Measurements from ENCODE around the gene APCDD1L.
A peak's percentile ranks its signal among the peaks of the same experiment; 100 is the strongest.

Gene APCDD1L

DNA sequence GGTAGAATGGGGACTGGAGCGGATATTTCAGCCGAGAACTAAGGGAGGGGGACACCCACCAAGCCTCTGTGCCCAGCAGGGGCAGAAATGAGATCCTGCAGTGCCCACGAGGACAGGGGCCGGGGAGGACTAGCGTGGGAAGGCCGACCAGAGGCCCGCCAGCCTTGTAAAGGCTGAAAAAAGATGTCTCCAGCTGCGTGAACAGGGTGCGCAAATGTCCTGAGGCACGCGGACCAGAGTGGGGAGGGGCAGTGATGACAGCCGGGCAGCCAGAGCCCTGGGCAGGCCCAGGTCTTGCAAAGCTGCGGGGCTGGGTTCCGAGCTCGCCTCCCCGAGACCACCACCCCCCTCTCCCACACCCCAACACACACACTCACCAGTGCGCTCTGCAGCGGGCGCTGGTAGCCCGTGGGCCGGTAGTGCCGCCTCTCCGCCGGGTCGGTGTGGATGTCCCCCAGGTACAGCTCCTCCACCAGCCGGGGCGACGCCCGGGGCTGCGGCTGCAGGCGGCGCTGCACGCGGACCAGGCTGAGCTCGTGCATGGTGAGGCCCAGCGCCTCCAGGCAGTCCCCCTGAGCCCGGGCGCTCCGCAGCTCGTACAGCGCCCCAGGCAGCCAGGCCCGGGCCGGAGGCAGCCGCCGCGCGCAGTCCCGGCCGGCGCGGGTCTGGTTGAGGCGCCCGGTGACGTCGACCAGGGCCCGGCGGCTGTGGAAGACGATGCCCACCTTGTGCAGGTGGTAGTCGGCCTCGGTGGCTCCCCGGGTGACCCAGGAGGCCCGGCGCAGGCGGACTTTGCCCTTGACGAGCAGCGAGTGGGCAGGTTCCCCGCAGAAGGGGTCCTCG is 48.2 kb downstream of the APCDD1L start:
- DNase-seq (ENCODE audit: low read depth in 3 of 3), result no peak

DNA sequence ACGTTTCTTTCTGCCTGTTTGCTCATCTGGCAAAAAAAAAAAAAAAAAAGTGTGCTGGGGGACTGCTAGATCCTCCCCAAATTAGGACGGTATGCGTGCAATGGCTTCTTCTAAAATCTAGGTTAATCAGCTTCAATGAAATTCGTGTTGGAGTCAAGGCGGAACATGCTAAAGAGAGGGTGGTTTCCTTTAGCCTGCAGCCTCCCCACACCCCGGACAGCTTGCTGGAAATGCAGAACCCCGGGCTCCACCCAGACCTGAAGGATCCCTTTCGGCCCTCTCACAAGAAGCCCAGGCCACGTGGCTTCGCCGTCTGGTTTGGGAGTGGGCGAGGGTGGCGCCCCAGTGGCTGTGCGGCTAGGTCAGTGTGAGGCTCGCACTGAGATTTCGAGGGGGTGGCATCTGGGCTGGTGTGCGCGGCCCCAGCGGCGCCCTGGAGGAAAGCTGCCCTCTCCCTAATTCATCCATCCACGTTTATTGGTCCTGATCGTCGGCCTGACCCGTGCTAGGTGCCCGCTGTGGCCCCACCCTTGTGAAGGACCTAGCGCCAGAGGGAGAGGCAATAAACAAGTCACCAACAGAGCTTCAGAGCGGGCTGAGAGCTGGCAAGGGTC is 49.0 kb downstream of the APCDD1L start:
- no peak for DNase-seq (ENCODE audit: low read depth in 3 of 3)

DNA sequence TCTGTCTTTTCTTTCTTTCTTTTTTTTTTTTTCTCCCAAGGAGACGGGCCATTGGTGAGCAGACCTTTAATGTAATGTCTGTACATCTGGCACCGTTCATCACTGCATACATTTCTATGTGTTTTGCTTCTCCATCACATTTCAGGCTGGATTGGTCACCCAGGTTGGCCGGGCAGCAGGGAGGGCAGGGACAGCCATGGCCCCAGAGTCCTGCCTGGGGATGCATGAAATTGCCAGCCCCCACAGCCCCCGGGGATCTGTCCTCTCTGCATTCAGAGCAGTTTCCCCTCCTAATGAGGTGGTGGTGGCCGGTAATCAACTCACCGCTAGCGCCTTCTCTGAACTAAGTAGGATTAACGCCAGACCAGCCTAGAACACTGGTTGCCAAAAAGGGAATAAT is 50.4 kb downstream of the APCDD1L start:
- DNase-seq (ENCODE audit: low read depth in 3 of 3), result no peak

DNA sequence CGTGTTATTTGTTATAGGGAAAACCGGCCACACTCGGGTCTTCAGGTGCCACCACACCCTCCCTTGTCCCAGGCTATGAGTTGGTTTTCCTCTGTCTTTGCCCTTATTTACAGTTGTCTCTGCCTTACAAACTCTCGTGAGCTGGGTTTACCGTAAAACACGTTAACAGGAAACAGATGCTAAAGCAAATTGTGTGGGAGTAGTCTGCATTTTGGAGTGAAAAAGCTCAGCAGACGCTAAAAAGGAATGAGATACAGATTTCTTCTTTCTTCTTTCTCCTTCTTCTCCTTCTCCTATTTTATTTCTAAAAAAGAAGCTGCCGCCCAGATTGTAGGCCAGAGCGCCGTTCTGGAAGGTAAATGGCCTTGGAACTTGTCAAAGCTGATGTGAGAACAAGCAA is 51.9 kb downstream of the APCDD1L start:
- no peak for DNase-seq (ENCODE audit: low read depth in 3 of 3)

DNA sequence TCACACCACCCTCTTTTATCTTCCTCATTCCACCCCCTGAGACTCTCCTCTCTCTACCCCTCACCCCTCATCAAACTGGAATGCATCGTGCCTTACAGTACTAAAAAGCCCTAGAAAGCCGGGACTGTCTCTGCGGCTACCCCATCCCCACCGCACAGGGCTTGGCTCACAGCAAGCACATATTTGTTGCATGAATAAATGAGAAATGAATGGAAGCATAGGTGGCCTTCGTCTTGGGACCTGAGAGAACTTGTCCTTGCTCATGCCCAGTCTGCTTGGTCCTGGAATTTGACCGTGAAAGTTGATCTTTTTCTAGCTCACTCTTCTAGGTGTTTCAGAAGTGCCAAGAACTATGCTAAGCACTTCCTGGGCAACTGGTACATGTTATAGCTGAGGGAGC is 53.3 kb downstream of the APCDD1L start:
- no peak for DNase-seq (ENCODE audit: low read depth in 3 of 3)

DNA sequence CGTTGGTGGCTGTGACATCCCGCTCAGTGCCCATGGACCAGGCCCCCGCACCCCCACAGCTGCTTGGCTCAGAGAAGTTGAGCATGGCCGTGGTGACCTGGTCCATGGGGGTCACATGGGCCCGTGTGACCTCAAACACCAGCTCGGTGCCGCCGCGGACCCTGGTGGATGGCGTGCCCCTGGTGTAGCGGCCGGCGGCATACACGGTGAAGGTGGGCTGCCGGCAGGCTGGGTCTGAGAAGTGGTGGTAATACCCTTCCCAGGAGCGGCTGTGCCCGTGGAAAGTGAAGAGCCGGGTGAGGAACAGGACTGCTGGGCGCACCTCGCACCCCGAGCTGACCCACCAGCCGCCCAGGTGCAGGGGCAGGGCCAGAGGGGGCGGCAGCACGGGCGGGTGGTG is 54.1 kb downstream of the APCDD1L start:
- no peak for DNase-seq (ENCODE audit: low read depth in 3 of 3)

DNA sequence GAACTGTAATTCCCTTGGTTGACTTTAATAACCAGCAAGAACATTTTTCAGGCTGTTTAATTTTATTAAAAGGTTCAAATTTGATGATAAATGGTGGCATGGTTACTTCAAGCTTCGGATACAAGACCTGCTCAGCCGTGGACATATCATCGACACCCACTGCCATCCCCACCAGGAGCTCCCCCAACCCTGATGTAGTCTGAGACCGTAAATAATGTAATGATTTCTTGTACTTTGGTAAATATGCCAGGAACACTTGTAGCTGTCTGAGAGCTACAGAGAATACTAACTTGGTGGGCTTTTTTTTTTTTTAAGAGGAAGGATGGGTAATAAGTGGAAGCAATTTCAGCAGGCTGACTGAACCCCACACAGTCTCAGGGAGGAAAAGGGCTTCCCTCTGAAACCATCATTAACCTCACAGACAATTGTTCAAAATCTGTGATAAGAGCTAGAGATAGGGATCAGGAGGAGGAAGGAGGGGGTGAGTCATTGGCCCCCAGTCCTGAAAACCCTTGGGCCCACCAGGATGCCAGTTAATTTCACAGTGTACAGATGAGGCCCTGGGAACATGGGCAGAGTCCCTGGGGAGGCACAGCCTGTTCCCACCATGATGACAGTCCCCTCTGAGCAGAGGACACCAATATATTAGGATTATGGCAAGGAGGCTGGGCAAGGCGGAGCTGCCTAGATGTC is 56.0 kb downstream of the APCDD1L start:
- DNase-seq (ENCODE audit: low read depth in 3 of 3), result no peak

DNA sequence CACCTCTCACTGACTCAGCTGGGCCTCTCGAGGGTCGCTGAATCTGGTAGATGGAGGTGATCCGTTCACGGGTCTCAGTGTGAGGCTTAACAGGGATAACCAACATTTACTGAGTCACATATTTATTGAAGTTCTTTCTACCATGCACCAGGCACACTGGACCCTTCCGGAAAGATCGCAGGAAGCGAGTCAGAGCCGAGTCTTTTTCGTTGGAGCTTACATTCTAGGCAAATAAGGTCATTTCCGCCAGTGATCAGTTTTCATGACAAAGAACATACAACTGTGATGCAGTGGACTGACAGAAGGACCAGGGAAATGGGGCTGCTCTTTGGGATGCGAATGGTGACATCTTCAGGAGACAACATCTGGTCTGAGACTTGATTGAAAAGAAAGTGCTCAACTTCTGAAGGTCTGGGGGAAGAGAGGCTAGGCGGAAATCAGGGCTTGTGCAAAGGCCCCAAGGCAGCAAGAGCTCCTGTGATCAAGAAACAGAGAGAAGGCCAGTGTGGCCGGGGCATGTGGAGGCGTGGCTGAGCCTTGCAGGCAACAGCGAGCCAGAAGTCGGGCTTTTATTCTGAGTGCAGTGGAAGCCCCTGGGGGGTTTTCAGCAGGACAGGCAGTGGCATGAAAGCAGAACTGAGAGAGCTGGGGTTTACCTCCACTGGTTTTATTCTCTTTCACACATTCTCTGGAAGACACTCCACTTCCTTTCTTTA is 56.7 kb downstream of the APCDD1L start:
- no peak for DNase-seq (ENCODE audit: low read depth in 3 of 3)

DNA sequence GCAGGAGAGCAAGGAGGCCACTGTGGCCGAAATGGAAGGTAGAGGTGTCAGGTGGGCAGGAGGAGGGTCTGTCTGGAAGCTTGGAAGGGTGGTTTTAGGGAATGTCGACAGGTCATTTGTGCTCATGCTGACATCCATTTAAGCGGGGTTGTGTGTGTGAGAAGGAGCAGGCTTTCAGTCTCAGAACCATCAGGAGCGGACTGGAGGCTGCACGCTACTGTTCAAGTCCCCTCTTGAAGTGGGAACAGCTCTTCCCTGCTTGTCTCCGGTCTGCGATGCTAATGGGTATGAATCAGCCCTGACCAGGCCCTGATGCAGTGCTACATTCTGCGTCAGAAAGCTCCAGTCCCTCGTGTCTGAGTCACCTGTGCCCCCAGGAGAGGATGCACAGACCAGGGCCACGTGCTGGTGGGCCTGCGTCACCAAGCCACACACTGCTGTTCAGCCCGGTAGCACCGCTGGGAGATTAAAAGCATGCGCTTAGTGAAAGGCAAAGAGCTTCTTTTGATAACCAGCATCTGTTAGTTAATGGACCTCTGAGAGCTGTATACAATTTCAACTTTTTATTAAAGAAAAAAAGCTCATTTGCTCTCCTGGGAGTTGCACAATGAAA is 58.0 kb downstream of the APCDD1L start:
- no peak for DNase-seq (ENCODE audit: low read depth in 3 of 3)

DNA sequence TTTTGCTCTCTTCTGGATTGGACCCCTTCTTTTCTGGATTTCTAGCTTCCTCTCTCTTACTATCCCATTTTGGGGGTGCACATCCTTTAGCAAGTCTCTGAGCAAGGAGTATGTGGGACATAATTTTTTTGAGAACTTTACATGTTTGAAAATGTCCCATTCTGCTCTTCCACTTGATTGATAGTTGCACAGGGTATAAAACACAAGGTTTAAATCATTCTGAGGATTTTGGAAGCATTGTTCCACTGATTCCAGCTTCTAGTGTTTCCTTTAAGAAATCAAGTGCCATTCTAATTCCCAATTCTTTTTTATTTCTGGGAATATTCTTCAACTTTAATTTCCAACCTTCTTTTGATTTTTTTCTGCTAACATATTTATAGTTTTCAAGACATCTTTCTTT is 60.7 kb downstream of the APCDD1L start:
- no peak for DNase-seq (ENCODE audit: low read depth in 3 of 3)

DNA sequence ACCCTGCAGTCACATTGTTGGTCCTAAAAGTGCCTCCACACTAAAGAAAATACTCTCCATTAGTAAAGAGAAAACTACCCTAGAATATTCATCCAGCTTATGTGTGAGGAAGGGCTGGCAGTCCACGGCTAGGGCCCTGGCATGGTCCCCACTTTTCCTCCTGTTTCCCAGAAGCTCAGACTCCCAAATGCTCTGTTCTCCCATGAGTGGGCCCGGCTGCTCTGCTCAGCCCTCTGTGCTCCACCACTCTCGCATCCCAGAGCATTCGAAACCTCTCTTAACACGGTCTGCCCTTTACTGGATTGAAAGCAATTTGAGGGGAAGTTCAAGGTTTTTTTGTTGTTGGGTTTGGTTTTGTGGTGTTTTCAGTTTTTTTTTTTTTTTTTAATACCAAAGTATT is 61.8 kb downstream of the APCDD1L start:
- no peak for DNase-seq (ENCODE audit: low read depth in 3 of 3)

DNA sequence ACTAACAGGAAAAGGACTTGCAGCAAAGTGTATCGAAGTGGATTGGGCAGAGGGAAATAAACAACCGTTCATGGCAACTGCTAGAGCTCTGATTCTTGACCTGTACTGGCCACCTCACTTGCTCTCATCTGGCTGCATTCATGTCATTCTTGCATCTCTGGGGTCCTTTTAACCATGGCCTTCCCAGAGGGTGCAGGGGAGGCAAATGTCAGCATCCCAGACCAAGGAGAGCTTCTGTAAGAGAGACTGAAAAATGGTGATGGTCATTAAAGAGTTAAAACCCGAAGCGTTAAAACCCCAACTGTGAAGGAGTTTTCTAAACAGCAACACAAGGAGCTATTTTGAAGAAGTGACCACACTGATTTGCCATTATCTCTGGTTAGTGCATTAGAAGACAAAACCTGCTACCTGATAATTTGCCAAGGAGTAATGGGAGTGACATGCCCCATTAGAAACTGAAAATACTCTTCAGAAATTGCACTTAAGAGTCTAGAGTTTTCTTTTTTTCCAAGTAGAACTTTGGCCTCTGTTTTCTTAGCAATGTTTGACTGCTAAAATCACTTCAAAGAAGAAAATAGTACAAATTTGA is 62.4 kb downstream of the APCDD1L start:
- no peak for DNase-seq (ENCODE audit: low read depth in 3 of 3)

DNA sequence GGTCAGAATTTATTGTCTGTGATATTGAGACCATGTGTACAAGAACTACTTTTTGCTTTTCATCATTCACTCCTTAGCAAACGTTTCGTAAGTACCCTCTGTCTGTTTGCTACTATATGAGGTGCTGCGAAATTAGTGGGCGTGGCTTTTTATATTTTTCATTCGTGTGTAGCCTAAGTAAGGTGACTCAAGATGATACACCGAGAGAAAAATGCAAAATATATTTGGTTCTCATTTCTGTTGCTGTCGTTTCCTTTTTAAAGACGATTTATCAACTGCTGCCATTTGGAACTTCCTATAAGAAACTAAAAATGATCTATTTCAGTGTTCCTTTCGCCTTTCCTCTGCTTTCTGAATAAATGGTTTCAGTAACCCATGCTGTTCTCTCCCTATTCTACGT is 64.9 kb downstream of the APCDD1L start:
- DNase-seq (ENCODE audit: low read depth in 3 of 3), result no peak

DNA sequence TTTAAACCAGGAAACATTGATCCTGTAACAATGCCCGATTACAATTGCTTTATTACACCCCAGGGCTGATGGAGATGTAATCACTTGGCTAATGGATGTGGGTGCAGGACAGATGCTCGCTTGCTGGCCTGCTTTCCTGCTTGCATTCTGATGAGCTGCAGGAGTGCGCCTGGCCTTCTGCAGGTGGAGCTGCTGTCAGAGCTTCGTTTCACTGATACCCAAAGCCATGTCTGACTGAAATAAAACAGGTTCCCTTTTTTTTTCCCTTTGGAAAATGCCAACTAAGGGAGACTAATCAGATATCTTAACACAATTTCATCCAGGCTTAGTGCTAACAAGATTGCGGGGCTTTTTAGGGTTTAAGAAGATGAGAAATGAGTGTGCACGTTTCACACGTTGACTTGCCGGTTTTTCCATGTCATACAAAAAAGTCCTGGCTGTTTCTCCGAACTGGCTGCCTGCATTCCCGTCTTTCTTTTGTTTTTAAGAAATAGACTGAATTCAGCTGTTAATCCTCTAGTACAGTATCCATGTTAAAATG is 65.4 kb downstream of the APCDD1L start:
- no peak for DNase-seq (ENCODE audit: low read depth in 3 of 3)

DNA sequence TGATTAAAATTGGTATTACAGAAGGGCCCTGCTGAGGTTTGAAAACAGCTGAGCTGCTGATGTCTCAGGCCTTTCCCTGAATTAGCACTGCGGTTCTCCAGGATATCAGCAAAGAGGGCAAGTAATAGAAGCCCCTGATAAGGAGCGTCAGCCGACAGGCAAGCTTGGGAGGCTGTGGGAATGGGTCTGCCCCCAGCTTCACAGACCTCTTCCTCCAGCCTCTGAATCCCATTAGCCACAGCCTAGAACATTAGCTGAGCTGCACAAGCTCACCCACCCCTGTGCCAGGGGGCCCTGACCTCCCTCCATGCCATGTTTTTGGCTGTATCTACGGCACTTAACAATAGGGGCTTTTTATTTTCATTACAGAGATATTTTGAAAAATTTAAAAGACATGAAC is 66.2 kb downstream of the APCDD1L start:
- DNase-seq (ENCODE audit: low read depth in 3 of 3), result no peak

DNA sequence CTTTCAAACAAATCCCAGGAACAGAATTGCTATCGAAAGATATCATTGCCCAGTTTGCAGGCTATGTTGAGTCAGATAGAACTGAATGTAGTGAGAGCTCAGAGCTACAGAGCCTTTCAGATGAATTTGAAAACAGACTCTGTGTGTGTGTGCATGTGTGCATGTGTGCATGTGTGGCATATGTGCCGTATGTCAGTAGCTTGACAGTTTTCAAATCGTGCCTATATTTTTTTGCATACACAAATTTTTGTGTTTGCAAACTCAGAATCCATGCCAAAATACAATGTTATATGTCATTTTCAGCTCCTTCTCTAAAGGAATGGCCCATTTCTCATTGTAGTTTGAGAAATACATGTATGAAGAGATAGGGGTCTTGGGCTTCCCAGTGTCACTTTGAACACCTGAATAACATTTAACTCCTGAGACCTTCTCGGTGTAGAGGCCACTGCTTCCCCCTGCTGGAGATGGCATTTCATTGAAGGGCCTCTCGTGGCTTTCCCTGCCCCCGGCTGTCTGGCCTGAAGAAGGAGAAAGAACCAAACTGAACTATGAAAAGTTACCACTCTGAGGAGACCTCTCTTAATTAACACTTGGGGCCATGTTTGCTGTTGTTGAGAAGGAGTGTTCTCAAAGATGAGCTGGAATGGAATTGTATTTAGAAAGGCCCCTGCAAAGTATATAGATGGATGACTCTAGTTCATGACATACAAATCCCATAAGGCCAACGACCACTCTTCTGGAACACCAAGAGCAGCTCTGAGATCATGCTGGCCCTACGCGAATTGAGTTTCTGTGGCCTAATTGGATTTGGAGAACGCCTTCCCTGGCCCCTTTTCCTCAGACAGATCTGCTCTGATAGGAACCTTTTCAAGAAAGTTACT is 67.4 kb downstream of the APCDD1L start:
- peak; percentile 3 to 42 (median 33) for DNase-seq (ENCODE audit: low read depth in 3 of 3)

DNA sequence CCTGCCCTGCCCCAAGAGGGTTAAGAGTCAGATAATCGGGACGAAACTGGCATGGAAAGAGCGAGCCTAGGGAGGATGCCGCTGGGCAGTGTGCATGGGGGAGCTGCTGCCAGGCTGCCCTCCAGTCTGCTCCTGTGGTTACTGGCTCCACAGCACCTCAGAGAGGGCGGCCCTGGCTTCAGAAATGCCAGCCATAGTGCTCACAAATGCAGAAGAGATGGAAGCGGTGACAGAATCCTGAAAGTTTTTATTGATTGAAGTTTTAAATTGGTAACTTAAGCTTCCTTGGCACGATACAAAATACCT is 68.3 kb downstream of the APCDD1L start:
- no peak for DNase-seq (ENCODE audit: low read depth in 3 of 3)

DNA sequence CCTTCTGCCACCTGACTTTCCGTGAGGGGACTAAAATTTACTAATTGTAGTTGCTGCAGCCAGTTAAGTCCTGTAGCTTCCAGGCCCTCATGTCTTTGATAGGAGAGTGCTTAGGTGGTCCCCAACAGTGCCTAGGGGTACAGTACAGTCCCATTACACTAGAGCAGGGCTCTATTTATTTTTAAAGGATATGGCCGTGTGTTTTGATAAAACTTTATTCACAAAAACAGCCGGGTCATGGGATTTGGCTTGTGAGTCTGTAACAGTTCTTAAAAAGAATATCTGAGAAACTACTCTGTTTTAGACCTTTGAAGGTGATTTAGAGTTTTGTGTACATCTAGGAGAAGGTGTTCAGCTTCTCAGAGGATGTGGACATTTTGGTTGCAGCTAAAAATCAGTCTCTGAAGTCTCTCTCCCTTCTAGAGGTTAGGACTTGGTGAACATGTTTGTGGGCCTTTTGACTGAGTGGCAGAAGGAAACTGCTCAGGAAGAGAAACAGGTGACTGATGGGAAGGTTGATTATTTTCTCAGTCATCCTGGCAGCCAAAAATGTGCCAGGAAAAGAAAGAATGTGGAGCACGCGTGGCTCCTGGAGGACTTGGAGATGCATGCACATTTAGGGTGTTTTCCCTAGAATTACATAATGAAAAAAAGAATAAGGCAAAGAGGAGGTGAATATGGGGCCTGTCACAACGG is 68.8 kb downstream of the APCDD1L start:
- DNase-seq (ENCODE audit: low read depth in 3 of 3), result no peak

DNA sequence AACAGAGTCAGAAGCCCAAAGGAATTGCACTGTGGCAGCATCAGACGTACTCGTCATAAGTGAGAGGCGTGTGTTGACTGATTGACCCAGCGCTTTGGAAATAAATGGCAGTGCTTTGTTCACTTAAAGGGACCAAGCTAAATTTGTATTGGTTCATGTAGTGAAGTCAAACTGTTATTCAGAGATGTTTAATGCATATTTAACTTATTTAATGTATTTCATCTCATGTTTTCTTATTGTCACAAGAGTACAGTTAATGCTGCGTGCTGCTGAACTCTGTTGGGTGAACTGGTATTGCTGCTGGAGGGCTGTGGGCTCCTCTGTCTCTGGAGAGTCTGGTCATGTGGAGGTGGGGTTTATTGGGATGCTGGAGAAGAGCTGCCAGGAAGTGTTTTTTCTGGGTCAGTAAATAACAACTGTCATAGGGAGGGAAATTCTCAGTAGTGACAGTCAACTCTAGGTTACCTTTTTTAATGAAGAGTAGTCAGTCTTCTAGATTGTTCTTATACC is 70.4 kb downstream of the APCDD1L start:
- no peak for DNase-seq (ENCODE audit: low read depth in 3 of 3)

DNA sequence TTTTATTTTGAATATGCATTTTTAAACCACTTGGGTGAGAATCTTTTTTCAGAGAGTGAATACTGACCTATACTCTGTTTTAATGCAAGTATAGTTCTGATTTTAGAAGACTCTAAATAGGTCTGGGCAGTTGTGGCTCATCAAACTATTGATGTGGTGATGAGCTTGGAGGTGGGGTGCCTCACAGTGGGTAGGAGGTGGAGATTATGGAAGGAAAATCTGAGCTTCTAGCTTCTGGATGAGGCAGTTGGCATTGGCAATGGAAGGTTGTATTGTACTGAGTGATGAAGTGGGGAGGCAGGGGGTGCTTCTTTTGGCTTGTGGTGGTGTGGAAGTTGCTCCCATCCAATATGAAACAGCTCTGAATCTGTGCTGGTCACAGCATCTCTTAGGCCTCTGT is 73.5 kb downstream of the APCDD1L start:
- no peak for DNase-seq (ENCODE audit: low read depth in 3 of 3)
